Measurements from ENCODE around the gene CYP2R1.

CYP2R1 gene, protein sequence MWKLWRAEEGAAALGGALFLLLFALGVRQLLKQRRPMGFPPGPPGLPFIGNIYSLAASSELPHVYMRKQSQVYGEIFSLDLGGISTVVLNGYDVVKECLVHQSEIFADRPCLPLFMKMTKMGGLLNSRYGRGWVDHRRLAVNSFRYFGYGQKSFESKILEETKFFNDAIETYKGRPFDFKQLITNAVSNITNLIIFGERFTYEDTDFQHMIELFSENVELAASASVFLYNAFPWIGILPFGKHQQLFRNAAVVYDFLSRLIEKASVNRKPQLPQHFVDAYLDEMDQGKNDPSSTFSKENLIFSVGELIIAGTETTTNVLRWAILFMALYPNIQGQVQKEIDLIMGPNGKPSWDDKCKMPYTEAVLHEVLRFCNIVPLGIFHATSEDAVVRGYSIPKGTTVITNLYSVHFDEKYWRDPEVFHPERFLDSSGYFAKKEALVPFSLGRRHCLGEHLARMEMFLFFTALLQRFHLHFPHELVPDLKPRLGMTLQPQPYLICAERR

DNA sequence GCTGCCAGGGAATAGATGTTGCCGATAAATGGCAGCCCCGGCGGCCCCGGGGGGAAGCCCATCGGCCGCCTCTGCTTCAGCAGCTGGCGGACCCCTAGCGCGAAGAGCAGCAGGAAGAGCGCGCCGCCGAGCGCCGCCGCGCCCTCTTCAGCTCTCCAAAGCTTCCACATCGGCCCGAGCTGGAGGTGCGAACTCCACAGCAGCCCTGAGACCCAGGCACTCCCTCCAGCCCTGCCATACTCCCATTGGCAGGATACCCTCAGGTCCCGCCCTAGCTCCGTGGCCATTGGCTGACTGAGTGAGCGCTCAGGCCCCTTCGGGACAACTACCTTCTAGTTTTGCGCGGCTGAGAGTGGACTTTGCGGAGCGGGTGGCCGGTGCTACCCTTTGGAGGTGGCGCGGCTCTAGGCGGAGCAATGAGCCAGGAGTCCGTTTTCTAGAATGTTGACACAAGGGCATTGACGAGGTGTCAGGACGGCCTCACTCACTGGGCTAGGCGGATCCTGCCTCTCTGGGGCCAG is at the start of gene CYP2R1:
Gene CYP2R1 (minus strand): TSS at position 196 of the 521 bp plus-strand sequence. CDS start 26 bp downstream, at position 170.
- peak; percentile 81 to 89 for DNase-seq

DNA sequence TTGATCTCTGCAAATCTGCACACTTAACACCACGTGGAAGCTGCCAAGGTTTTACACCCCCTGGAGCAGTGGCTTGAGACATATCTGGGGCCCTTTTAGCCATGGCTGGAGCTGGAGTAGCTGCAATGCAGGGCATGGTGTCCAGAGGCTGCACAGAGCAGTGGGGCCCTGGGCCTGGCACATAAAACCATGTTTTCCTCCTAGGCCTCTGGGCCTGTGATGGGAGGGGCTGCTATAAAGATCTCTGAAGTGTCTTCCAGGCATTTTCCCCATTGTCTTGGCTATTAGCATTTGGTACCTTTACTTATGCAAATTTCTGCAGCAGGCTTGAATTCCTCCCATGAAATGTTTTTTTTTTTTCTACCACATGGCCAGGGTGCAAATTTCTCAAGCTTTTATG is 46.9 kb upstream of the CYP2R1 start:
- DNase-seq = no peak

DNA sequence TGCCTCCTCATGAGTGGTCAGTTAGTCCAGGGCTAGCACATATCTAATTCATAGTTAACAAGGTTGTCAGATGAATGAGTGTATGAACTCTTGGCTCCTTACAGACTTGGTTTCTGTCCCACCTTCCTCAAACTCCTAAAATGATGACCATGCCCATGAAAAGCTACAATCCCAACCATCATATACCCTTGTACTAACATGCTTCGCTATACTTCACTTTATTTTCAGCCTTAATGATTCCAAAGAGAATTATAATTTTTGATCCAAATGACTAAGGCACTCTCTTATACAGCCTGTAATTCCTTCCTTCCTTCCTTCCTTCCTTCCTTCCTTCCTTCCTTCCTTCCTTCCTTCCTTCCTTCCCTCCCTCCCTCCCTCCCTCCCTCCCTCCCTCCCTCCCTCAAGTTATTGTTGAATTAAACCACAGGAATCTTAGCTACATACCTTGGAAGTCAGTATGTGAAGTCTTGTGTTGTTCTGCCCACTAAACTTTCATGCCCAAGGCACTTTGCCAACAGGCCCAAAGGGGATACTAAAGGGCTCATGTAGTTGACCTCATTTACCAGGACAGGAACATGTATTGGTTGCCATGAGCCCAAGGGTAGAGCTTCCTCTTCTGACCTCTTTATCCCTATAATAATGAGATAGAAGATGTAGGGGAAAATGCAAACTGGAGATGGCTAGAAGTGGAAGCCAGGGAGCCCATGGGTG is 42.8 kb upstream of the CYP2R1 start:
- no peak for DNase-seq

DNA sequence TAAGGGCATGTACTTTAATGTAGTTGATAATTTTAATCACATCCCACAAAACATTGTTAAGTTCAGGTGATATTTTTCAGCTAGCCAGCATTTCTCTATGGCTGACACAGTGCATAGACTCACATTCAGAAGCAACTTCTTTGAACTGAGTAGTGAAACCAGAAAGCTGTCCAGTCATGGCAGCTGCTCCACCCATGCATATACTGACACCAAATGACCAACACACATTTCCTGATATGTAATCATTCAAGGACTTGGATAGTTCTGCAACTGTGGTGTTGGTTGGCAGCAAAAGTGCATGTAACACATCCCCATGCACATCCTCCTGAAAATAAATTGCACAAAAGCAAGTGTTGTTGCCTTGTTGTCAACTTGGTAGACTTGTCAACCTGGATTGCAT is 40.4 kb upstream of the CYP2R1 start:
- no peak for DNase-seq

DNA sequence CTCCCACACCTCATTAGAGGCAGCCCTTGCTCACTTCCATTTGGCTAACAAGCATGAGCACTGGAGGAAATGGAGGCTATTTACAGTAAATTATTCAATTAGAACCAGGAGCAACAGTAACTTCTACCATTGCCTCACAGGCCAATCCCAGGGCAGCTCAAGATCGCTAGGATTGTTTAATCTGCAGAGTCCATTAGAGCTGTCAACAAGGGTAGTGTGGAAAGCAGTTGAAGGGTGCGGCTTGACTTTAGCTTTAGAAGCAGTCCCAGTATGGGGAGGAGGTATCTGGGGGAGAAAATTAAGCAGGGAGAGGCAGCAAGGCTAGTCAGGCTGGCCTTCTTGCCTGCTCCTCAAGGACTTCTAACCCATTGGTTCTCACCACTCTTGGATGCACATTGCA is 38.3 kb upstream of the CYP2R1 start:
- DNase-seq = no peak

DNA sequence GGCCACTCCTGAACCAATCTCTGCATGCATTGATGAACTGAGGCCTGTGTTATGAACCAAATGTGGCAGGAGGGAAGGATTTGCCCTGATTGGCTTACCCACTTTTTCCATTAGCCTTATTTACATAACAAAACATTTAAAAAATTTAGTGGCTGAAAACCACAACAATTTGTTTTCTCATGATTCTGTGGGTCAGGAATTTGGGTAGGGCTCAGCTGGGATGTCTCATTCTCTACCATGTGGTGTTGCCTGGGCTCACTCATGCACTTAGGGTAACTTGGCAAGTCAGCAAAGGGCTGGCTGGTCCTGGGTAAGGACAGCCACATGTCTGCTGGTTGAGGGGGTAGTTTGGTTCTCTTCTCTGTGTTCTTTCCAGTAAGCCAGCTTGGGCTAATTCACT is 35.1 kb upstream of the CYP2R1 start:
- DNase-seq = no peak

DNA sequence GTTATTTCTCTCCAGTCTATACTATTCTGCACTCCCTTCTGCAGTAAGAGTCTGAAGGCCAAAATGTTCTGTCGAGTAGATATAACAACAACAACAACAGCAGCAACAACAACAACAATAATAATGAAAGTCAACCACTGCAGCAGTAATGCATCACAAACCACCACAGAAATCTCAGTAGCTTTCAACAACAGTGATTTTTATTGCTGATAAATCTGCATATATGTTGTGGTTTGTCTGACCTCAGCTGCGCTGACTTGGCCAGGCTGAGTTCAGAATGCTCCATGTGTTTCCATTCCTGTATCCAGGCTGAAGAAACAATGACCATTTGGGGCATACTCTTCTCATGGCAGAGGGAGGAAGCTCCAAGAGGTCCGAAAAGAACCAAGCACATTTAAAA is 32.3 kb upstream of the CYP2R1 start:
- no peak for DNase-seq

DNA sequence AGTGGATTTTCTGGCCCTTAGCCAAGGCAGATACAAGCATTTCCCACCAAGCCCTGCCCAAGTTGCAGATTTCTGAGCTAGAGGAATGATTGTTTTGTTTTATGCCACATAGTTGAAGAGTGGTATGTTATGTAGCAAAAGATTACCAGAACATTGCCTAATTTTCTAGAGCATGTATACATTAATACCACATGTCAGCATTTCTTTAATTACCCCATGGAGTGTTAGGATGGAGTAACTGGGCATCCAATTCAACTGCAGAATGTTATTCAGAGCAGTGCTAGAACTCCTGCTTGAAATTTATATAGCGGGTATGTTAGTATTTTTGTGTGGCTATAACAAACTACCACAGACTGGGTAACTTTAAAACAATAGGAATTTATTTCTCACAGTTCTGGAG is 24.4 kb upstream of the CYP2R1 start:
- no peak for DNase-seq

DNA sequence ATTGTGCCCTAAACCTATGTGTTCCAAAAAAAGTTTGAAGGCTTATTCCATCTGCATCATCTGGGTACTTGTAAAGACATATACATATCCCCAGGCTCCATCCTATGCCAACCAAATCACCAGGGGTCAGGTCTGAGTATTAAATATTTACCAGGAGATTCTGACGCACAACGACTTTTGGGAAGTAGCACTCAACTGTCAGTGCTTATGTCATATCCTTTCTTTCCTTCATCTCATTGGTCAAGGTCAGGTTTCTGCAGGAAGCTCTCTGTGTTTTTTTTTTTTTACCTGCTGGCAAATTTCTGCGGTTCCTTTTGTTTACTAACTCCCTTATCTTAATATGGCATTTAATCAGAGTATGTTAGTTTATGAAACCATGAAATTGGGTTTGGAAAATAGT is 22.5 kb upstream of the CYP2R1 start:
- no peak for DNase-seq

DNA sequence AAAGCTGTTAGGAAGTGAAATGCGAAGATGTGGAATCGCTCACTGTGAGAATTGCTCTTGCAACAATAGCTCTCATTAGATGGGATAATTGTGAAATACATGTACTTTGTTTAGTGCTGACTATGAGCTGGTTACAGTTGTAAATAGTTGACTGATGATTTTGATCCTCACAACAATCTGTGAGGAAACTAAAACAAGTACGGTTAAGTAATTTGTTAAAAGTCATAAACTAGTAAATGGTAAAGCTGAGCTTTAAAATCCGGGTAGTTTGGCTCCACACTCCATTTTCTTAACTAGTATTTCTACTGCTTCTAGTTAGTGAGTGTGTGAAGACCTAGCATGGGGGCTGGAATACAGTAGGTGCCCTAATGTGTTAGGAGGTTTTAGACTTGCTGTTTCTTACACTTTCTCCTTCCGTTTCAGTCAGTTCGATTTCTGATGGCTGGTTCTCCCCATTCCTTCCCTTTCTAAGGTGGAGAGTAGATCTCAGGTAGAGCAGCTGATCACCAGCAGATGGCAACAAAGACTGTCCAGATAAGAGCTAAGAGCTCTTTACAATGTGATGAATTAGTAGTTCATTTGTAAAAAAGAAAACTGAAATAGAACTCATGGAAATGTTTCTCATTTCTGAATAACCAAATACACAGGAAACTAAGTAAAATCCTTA is 16.3 kb upstream of the CYP2R1 start:
- DNase-seq = peak in 1 of 2 experiments; percentile 42

DNA sequence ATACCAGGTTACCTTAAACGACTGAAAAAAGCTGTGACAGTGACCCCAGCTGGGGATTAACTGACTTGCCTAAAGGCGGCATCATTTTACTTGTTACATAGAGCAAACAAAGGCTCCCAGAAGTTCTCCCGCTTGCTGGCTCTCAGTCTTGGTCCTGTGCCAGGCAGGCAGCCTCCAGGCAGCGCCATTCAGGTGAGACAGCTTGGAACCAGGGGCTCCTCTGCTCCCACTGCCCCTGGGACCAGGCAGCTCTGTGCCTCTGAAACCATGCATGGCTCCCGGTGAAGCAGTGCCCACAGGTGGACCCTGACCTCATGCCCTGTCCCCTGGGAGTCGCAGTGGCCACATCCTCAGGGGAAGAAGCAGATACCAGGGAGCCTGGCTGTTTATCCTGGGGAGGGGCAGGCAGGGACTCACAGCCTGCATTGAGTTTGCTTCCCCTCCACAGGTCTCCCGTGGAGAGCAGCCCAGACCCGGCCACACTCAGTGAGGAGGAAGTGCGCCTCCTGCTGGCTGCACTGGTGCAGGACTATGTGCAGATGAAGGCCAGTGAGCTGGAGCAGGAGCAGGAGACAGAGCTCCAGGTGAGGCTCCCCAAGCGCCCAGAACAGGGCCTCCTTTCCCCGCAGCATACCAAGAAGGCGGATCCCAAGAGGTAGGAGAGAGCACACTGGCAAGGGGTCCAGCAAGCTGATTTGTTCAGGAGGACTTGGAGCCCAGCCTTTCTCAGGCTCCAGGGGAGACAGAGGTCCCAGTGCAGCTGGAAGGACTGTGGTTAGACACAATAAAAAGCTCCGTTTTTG is 15.6 kb upstream of the CYP2R1 start:
- peak; percentile 77 to 88 for DNase-seq

DNA sequence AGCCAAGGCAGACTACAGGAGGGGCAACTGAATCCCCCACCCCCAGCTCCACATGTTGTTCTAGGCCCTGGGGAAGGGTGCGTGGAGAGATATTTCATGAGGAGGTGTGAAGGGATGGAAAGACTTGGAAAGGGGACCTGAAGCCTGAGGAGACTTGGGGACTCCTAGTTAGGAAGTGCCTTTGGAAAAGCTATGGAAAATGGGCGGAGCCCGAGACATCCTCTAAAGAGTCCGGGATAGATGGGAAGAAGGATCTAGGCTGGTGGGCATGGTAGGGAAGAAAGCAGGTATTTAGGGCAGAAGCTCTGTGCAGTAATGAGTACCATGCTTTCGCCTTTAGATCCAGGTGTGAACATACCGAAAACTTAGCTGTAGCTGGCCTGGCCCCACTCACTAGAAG is 15.0 kb upstream of the CYP2R1 start:
- no peak for DNase-seq

DNA sequence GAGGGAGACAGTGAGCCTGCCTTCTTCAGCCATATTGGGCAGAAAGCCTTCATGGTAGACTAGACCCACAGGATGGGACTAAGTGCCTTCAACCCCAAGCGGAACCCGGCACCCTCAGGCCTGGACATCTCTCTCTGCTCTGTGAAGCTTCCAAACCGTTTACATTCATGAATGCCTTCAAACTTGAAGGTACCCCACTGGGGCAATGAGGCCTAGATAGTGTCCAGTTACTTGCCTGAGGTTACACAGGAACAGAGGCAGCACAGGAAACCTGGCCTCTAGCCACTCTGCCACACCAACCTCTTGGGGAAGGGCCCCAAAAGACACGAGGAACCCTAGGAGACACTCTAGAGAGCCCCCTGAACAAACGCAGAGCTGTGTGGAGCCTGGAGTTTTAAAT is 14.5 kb upstream of the CYP2R1 start:
- no peak for DNase-seq

DNA sequence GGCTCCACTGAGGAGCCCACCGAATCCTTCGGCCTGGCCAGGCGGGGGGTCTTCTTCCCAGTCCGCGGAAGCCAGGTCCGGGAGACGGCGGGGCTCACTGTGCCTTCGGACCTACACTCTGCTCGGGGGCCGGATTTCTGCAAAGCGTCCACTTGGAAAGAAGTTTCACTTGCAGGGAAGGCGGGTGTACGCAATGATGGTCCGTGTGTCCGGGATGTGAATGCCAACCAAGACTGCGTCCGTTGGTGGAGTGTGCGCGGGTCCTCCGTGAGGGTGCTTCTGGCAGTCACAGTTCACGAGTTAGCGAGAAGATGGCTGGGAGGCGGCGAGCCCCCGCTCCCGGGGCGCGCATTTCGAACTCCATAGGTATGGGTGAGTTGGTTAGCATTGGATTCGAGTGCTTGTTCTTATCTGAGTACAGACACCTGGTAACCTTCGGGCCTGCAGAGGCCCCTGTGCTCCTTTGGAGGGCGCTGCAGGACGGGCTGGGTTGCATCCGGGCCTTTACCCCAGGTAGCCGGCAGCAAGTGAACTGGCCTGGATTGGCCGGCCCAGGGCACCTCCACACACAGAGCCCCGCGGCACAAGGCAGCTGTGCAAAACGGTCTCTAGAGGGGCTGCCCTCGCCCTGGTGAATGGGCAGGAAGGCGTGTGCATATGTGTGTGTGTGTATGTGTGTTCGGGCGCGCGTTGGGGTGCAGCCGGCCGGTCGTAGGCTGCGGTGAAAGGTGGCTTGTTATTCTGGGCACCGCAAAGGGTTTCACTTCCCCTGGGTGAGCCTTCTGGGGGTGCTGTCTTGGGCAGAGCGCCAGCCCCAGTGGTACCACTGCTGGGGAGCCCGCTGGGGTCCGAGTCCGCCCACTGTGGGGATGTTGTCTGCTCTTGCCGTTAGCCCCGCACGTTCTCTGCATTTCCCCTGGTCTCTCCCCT is 13.3 kb upstream of the CYP2R1 start:
- peak; percentile 51 to 52 for DNase-seq

DNA sequence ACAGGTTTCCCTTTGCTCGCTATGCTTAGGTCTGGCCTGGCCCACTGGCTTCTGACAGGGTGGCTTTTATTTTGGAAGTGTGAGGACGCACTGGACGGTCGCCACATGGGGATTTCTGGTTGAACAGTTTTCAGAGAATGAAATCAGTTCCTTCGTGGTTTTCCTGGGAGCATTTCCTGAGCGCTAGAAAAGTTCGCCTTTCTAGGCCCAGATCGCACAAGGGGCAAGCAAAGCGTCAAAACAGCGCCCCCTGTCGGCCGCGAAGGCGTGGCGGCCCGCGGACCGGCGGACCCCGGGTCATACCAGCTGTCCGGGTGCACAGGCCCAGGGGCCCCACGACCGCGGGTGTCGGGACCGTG is 12.7 kb upstream of the CYP2R1 start:
- DNase-seq = peak; percentile 72 to 87

DNA sequence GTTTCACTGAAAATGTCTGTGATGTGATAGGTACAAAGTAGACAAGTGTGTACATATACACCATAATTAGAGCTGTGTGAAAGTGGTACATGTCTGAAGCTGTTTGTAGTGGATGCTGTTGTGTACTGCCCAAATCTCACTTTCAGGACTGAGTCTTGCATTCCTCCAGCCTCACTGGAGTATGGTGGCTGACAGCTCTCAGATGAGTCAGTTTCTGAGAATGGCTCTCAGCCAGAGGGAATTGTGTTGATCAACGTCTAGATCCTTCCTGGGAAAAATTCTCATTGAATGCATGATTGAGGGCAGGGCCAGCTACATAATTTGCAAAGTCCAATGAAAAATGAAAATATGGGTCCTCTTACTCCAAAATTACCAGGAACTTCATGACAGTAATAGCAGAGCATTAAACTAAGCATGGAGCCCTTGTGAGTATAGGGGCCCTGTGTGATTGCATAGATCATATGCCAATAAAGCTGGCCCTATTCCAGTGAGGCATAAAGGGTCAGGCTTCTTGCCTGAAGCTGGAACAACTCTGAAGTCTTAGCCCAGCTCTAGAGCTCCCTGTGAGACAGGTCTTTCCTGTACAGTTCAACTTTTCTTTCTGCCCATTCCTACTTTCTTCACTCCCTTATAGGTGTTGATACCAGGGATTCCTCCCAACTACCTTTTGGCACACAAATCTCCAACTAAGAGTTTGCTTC is 10.8 kb upstream of the CYP2R1 start:
- DNase-seq = no peak

DNA sequence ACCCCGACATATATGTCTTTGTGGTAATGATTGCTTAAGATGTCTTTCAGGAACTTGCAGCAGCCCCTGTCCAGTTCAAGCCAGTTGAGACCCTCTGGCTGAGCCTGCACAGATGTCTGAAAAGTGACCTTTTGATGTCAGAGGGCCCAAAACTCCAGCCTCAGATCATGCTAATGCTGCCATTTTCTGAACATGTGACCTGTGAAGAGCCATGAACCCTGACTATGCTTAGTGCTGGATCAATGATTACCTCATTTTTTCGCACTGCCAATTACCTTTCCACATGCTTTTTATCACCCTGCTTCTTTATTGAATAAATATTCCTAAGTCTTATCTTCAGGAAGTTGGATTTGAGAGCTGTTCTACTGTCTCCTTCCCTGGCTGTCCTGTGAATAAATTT is 6.9 kb upstream of the CYP2R1 start:
- DNase-seq = no peak

DNA sequence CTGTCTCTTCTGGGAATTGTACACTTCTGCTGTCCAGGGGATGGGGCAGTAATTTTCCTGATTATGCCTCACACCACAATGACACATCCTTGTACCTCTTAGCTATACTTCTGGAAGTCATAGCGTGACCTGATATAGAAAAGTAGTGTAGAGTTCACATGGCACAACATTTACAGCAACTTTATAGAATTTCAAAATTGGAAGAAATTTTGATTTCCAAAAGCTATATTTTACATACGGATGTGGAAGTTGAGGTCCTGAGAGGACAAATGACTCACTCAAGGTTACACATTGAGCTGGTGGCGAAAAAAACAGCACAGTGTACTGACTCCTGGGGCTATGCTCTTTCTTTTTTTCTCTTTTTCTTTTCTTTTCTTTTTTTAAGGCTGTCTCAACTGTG is 6.3 kb upstream of the CYP2R1 start:
- DNase-seq = no peak

DNA sequence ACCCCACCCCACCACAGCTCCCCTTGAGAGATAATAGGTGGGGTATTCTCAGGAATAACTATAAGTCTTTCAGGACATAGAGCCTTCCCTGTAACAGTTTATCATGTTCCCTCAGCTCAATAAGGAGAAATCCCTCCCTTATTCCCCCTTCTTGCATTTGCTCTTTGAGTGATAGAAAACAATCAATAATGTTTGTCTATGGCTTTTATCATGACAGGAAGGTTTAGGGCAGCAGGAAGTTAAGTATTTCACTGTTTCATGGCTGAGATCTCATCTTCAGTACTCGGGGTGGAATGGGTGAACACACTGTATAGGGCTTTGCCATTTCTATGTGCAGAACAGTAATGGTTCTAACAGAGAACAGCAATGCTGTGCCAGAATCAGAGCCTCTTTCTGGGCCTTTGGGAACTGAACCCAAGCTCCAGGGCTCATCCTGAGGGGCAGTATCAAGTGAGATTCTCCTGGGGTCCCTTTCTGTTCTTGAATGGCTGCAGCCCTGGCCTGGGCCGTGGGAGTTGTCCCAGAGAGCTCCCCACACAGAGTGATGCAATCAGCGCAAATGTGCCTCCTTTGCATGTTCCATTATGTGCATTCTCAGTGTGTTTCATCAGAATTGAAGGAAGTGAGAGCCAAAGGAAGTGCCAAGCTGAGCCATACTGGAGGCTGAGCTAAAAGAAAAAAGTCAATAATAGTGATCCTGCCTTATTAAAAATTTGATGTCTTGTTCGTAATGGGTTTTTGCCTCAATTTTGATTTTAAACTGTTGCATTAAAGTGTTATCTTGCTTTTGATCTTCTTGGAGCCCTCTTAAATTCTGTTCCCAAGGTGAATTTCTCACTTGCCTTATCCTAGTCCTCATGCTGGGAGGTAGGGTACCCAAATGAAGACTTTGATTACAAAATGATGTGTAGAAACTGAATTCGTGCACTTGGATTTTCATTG is 2.9 kb upstream of the CYP2R1 start:
- DNase-seq = no peak

DNA sequence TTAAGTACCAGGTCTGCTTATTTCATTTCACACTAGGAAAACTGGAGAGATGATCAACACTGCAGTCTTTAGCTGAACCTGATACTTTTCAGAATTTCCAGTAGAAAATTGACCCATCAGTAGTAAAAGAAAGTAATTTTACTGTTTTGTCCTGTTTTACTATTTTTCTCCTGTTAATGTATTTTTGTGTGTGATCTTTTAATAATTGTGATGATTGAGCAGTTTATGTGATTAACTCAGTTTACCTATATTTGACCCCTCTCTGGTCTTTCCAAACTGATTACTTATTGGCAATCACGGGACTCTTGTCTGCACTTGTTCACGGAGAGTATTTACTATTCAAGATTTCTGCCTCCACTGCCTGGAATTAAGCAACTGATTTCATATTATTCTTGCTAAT is 546 bp upstream of the CYP2R1 start:
- DNase-seq = no peak
